Vagina (tissue), 2 donors: ENCODE measurements around the gene GREM1.

Experiments used
- CTCF ChIP-seq, 3 experiments: fragments of 450-650 bp in 2 of 3; fragments of 200-600 bp in 1 of 3; sonication (generic) in 1 of 3; IDR thresholded peaks; one replicate each; pipeline ENCODE4 v1.5.1; 2017 to 2019; ENCODE audit warnings: antibody characterized with exemption in 3 of 3, mild to moderate bottlenecking in 2 of 3, moderate library complexity in 2 of 3
- POLR2A ChIP-seq, 2 donors: fragments of 450-650 bp; IDR thresholded peaks; one replicate each; pipeline ENCODE4 v1.6.1; 2017; ENCODE audit warnings: antibody characterized with exemption in 2 of 2, mild to moderate bottlenecking in 2 of 2, moderate library complexity in 2 of 2
- POLR2AphosphoS5 ChIP-seq, 2 donors: sonication (generic); formaldehyde crosslinking; IDR thresholded peaks; one replicate each; pipeline ENCODE4 v1.9.0; 2017; ENCODE audit warnings: antibody characterized with exemption in 2 of 2, mild to moderate bottlenecking in 2 of 2, low read depth in 1 of 2; ENCODE audit not compliant: insufficient read depth in 1 of 2

GRCh38 chr15:32746116-32746857 is 28.5 kb downstream of the GREM1 start:
- TF ChIP-seq POLR2A (IDR thresholded peaks at IDR 0.05) (no peak), CTCF (IDR thresholded peaks at IDR 0.05) (no peak), POLR2AphosphoS5 (IDR thresholded peaks at IDR 0.05; ENCODE audit: insufficient read depth in 1 of 2, low read depth in 1 of 2) (no peak)
